Measurements from ENCODE around the gene LUC7L. TPM values are rescaled to one million over a fixed set of nuclear protein-coding genes. Genes with fewer than 3 reads are reported as not detected.
"Not testable (repeated sequence)": the region's sequence is repeated elsewhere in the genome, so short reads cannot be mapped to it uniquely, and the experiment has no call there.

Gene LUC7L
- total RNA-seq, 6 experiments from 2014 or later: 35.8 to 47.5 (median 41.7) TPM

DNA sequence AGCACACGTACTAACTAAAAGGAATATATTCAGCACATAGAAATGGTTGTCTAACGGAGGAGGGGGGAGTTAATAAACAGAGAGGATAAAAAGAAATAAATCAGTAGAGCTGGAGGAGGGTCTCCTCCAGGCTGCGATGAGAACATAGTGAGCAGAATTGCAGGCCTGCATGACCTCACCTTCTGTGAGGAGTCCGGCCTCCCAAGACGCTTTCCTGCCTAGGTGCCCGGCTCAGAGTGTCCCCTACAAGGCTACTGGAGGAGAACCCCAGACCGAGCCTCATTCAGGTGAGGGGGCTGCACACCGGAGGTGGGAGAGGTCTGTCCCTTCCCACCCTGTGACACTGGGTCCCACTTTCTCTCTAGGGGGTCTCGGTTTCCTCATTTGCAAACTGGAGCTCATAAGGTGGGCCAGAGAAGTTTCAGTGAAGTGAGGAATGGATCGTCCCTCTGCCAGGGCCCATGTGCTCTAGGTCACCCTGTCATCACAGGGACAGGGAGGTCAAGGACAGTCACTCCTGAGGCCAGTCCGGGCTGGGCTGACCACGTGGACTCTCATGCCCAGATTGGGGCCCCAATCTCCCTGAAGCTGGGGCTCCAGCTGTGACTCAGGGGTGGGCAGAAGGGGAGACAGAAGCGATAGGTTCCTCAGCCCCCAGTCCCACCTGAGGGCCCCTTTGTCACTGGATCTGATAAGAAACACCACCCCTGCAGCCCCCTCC lies 66.8 kb downstream of the LUC7L start:
- Mint-ChIP-seq H3K4me3 (no peak overlapping the region), H3K36me3 (ENCODE audit: low read depth) (no peaks in the 10 kb centered on the region), H3K27me3 (ENCODE audit: insufficient read depth) (peaks cover 14% of the 10 kb centered on the region), H3K4me1 (ENCODE audit: low read depth) (no peaks in the 10 kb centered on the region), H3K27ac (no peak overlapping the region), H3K9me3 (no peaks in the 10 kb centered on the region)
- TF ChIP-seq, protein P1, sequence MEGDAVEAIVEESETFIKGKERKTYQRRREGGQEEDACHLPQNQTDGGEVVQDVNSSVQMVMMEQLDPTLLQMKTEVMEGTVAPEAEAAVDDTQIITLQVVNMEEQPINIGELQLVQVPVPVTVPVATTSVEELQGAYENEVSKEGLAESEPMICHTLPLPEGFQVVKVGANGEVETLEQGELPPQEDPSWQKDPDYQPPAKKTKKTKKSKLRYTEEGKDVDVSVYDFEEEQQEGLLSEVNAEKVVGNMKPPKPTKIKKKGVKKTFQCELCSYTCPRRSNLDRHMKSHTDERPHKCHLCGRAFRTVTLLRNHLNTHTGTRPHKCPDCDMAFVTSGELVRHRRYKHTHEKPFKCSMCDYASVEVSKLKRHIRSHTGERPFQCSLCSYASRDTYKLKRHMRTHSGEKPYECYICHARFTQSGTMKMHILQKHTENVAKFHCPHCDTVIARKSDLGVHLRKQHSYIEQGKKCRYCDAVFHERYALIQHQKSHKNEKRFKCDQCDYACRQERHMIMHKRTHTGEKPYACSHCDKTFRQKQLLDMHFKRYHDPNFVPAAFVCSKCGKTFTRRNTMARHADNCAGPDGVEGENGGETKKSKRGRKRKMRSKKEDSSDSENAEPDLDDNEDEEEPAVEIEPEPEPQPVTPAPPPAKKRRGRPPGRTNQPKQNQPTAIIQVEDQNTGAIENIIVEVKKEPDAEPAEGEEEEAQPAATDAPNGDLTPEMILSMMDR (IDR thresholded peaks at IDR 0.05): no peak
- DNase-seq: no peak

DNA sequence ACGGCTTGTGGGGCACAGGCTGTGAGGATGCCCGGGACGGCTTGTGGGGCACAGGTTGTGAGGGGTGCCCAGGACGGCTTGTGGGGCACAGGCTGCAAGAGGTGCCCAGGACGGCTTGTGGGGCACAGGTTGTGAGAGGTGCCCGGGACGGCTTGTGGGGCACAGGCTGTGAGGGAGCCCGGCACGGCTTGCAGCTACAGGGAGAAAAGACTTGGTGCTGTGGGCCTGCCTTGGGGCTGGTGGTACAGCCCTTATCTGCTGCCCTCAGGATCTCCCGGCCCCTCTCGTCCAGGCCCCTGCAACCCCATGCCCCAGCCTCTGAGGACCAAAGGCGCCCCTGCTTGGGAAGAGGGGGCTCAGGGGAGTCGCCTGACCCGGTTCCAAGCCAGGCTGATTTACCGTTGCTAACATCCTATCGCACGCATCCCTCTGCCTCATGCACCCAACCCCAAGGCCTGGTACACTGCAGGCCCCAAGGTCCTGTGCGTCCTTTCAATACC lies 68.5 kb downstream of the LUC7L start:
- no peaks in the 10 kb centered on the region for H3K4me1 Mint-ChIP-seq (ENCODE audit: low read depth)
- H3K27ac Mint-ChIP-seq: no peak overlapping the region
- TF ChIP-seq, protein P1 (IDR thresholded peaks at IDR 0.05): no peak
- H3K27me3 Mint-ChIP-seq (ENCODE audit: insufficient read depth): peaks cover 9% of the 10 kb centered on the region
- H3K4me3 Mint-ChIP-seq: no peak overlapping the region
- H3K9me3 Mint-ChIP-seq: no peaks in the 10 kb centered on the region
- DNase-seq: no peak
- H3K36me3 Mint-ChIP-seq (ENCODE audit: low read depth): no peaks in the 10 kb centered on the region

DNA sequence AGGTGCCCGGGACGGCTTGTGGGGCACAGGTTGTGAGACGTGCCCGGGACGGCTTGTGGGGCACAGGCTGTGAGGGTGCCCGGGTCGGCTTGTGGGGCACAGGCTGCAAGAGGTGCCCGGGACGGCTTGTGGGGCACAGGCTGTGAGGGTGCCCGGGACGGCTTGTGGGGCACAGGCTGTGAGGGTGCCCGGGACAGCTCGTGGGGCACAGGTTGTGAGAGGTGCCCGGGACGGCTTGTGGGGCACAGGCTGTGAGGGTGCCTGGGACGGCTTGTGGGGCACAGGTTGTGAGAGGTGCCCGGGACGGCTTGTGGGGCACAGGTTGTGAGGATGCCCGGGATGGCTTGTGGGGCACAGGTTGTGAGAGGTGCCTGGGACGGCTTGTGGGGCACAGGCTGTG lies 69.0 kb downstream of the LUC7L start:
- not testable (repeated sequence) for H3K9me3 Mint-ChIP-seq; H3K27me3 Mint-ChIP-seq (ENCODE audit: insufficient read depth); H3K4me3 Mint-ChIP-seq; DNase-seq; H3K36me3 Mint-ChIP-seq (ENCODE audit: low read depth); H3K4me1 Mint-ChIP-seq (ENCODE audit: low read depth); H3K27ac Mint-ChIP-seq

DNA sequence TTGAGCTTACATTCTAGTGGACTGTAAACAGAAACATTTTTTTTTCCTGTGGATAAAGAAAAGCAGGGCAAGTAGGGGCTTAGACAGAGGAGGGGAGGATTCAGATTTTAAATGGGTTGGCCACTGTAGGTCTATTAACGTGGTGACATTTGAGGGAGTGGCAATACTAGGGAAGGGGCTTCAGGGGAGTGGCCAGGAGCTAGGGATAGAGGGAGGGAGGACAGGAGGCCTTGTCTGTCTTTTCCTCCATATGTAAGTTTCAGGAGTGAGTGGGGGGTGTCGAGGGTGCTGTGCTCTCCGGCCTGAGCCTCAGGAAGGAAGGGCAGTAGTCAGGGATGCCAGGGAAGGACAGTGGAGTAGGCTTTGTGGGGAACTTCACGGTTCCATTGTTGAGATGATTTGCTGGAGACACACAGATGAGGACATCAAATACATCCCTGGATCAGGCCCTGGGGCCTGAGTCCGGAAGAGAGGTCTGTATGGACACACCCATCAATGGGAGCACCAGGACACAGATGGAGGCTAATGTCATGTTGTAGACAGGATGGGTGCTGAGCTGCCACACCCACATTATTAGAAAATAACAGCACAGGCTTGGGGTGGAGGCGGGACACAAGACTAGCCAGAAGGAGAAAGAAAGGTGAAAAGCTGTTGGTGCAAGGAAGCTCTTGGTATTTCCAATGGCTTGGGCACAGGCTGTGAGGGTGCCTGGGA lies 70.0 kb downstream of the LUC7L start:
- no peak overlapping the region for H3K27ac Mint-ChIP-seq
- no peaks in the 10 kb centered on the region for H3K9me3 Mint-ChIP-seq
- DNase-seq: no peak
- peaks cover 8% of the 10 kb centered on the region for H3K4me1 Mint-ChIP-seq (ENCODE audit: low read depth)
- peaks cover 5% of the 10 kb centered on the region; the same call in 1 of the 2 replicates for H3K36me3 Mint-ChIP-seq (ENCODE audit: low read depth)
- peaks cover 15% of the 10 kb centered on the region for H3K27me3 Mint-ChIP-seq (ENCODE audit: insufficient read depth)
- TF ChIP-seq, protein P1 (IDR thresholded peaks at IDR 0.05): no peak
- no peak overlapping the region for H3K4me3 Mint-ChIP-seq

DNA sequence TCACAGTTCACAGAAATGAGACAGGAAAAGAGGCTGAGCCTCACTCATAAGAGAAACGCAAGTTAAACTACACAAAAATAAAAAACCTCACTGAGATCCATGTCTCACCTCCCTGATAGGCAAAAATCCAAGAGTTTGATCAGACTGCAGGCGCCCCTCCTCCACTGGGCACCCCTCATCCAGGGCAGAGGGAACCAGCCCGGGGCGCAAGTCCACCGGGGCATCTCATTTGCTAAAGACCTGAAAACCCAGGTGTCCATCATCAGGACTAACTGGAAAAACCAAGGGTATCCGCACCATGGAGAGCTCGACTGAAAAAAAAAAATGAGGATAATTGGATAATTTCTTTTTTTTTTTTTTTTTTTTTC lies 74.2 kb downstream of the LUC7L start:
- H3K27ac Mint-ChIP-seq: no peak overlapping the region
- H3K4me1 Mint-ChIP-seq (ENCODE audit: low read depth): peaks cover 8% of the 10 kb centered on the region
- no peak for DNase-seq
- TF ChIP-seq, protein P1 (IDR thresholded peaks at IDR 0.05): no peak
- peaks cover 16% of the 10 kb centered on the region for H3K27me3 Mint-ChIP-seq (ENCODE audit: insufficient read depth)
- no peaks in the 10 kb centered on the region for H3K9me3 Mint-ChIP-seq
- peaks cover 5% of the 10 kb centered on the region; the same call in 1 of the 2 replicates for H3K36me3 Mint-ChIP-seq (ENCODE audit: low read depth)
- peak overlapping the region; percentile 68 for H3K4me3 Mint-ChIP-seq

Measured in HFFc6 (cell line).